SK-N-SH (cell line): ENCODE data around the gene KIF18B.

Experiments
- ELF1 ChIP-seq: IDR thresholded peaks from 2 replicates; pipeline ENCODE4 v1.4.0; 2012
- EP300 ChIP-seq, 2 experiments: IDR thresholded peaks; 2 replicates each; pipeline versions ENCODE4 v1.4.0 to v1.6.1; 2012; ENCODE audit warnings: borderline replicate concordance in 1 of 2, low read depth in 1 of 2, low read length in 1 of 2
- FOXM1 ChIP-seq: IDR thresholded peaks from 2 replicates; pipeline ENCODE4 v1.4.0; 2012; ENCODE audit warnings: low read depth, mild to moderate bottlenecking
- MXI1 ChIP-seq: IDR thresholded peaks from 2 replicates; pipeline ENCODE4 v1.6.1; 2012; ENCODE audit warnings: mild to moderate bottlenecking, low read depth, low read length, improper control_type of control experiment
- POLR2AphosphoS5 ChIP-seq: IDR thresholded peaks from 2 replicates; pipeline ENCODE4 v1.6.1; 2012; ENCODE audit warnings: low read depth, low read length
- RAD21 ChIP-seq: IDR thresholded peaks from 2 replicates; pipeline ENCODE4 v1.6.1; 2012; ENCODE audit warnings: mild to moderate bottlenecking, low read length
- RCOR1 ChIP-seq: fragments of 150-350 bp; IDR thresholded peaks from 2 replicates; pipeline ENCODE4 v1.6.1; 2017; ENCODE audit warnings: antibody characterized with exemption, low read length
- RFX5 ChIP-seq: IDR thresholded peaks from 2 replicates; pipeline ENCODE4 v1.6.1; 2012; ENCODE audit warnings: mild to moderate bottlenecking, improper control_type of control experiment, low read length
- SIN3A ChIP-seq: IDR thresholded peaks from 2 replicates; pipeline ENCODE4 v1.6.1; 2012; ENCODE audit warnings: low read depth, mild to moderate bottlenecking, low read length, moderate library complexity, borderline replicate concordance
- TAF1 ChIP-seq: IDR thresholded peaks from 2 replicates; pipeline ENCODE4 v1.6.1; 2012; ENCODE audit warnings: low read depth, mild to moderate bottlenecking, low read length, moderate library complexity, borderline replicate concordance
- TEAD4 ChIP-seq: IDR thresholded peaks from 2 replicates; pipeline ENCODE4 v1.4.0; 2012; ENCODE audit warnings: mild to moderate bottlenecking, borderline replicate concordance; ENCODE audit not compliant: insufficient read depth
- YY1 ChIP-seq: IDR thresholded peaks from 2 replicates; pipeline ENCODE4 v1.4.0; 2012; ENCODE audit warnings: low read depth, mild to moderate bottlenecking
- TF ChIP-seq, protein P1 (sequence below): fragments of 200-600 bp; sonication (generic); IDR thresholded peaks from 2 replicates; pipeline ENCODE4 v1.6.1; 2017; ENCODE audit warnings: antibody characterized with exemption, mild to moderate bottlenecking, moderate library complexity
- TF ChIP-seq, protein P2 (sequence below): IDR thresholded peaks from 2 replicates; pipeline ENCODE4 v1.4.0; 2012; ENCODE audit warnings: low read depth

DNA sequence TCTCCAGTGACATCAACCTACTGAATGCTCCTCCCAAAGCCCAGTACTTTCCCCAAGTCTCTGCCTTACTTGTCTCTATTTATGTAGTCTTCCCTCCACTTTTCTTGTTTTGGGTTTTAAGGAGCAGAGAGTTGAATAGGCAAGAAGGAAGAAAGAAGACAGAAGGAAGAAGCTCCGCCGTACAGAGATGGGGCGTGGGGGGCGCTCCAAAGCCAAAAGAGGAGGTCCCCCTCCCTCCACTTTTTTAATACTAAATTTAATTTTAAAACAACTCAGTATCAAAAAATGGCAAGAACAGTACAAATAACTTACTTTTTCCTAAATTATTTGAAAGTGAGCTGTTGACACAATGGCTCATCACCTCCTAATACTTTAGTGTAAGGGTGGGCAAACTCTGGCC lies 52.9 kb downstream of the KIF18B start:
- TF ChIP-seq YY1 (no peak), TAF1 (no peak), RFX5 (no peak), RAD21 (no peak), FOXM1 (no peak), TEAD4 (no peak), EP300 (IDR thresholded peaks at IDR 0.05; ENCODE audit: borderline replicate concordance in 1 of 2, low read depth in 1 of 2, low read length in 1 of 2) (no peak), ELF1 (no peak), POLR2AphosphoS5 (no peak), MXI1 (no peak), RCOR1 (no peak), SIN3A (no peak)
- TF ChIP-seq, protein P1, sequence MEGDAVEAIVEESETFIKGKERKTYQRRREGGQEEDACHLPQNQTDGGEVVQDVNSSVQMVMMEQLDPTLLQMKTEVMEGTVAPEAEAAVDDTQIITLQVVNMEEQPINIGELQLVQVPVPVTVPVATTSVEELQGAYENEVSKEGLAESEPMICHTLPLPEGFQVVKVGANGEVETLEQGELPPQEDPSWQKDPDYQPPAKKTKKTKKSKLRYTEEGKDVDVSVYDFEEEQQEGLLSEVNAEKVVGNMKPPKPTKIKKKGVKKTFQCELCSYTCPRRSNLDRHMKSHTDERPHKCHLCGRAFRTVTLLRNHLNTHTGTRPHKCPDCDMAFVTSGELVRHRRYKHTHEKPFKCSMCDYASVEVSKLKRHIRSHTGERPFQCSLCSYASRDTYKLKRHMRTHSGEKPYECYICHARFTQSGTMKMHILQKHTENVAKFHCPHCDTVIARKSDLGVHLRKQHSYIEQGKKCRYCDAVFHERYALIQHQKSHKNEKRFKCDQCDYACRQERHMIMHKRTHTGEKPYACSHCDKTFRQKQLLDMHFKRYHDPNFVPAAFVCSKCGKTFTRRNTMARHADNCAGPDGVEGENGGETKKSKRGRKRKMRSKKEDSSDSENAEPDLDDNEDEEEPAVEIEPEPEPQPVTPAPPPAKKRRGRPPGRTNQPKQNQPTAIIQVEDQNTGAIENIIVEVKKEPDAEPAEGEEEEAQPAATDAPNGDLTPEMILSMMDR = no peak
- TF ChIP-seq, protein P2, sequence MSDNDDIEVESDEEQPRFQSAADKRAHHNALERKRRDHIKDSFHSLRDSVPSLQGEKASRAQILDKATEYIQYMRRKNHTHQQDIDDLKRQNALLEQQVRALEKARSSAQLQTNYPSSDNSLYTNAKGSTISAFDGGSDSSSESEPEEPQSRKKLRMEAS = no peak
